ENCODE results near the gene COPS7B. TPM values are rescaled to one million over a fixed set of nuclear protein-coding genes. Genes with fewer than 3 reads are reported as not detected.

COPS7B gene
- total and polyA plus RNA-seq, 10 donors = 18.2 to 55.1 (median 32.9) TPM

DNA sequence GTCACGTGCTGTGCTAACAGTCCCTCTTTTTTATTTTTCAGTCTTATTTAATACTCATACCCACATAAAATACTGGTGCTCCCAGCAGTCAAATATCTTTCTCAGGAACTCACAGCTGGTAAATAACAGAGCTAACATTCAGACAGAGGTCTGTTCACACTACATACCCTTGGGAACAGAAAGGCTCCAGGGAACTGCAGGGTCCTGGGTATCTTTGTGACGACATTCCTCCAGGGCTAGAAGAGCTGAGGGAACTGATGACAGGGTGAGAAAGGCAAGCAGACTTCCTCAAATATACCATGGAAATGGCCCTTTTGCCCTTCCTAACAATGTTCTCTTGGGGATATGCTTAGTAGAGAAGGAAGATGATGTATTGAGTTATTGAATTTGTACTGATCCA lies 24.5 kb upstream of the COPS7B start:
- intact Hi-C loops (cut with DNase I; ENCODE audit: low total_unique reads) = no loop called here
- H3K4me3 ChIP-seq = no peak overlapping the region
- WGBS, 5 donors = 85 to 92% (median 88%) methylated on average over 2 of the region's 2 CpGs
- H3K27me3 ChIP-seq (replicated peaks in 1 of 7) = no peaks in the 10 kb centered on the region
- no peak for DNase-seq
- H3K9me3 ChIP-seq = no peaks in the 10 kb centered on the region
- TF ChIP-seq, protein P1, sequence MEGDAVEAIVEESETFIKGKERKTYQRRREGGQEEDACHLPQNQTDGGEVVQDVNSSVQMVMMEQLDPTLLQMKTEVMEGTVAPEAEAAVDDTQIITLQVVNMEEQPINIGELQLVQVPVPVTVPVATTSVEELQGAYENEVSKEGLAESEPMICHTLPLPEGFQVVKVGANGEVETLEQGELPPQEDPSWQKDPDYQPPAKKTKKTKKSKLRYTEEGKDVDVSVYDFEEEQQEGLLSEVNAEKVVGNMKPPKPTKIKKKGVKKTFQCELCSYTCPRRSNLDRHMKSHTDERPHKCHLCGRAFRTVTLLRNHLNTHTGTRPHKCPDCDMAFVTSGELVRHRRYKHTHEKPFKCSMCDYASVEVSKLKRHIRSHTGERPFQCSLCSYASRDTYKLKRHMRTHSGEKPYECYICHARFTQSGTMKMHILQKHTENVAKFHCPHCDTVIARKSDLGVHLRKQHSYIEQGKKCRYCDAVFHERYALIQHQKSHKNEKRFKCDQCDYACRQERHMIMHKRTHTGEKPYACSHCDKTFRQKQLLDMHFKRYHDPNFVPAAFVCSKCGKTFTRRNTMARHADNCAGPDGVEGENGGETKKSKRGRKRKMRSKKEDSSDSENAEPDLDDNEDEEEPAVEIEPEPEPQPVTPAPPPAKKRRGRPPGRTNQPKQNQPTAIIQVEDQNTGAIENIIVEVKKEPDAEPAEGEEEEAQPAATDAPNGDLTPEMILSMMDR (IDR thresholded peaks at IDR 0.05 in 8 of 11, conservative IDR thresholded peaks at IDR 0.05 in 3 of 11) = no peak
- TF ChIP-seq POLR2AphosphoS5 (IDR thresholded peaks at IDR 0.05) (no peak), POLR2A (IDR thresholded peaks at IDR 0.05) (no peak)
- peaks cover 0 to 20% (median 5%) of the 10 kb centered on the region in 6 donors for H3K4me1 ChIP-seq
- H3K27ac ChIP-seq = no peak overlapping the region
- peaks cover 0 to 10% (median 0%) of the 10 kb centered on the region in 6 donors for H3K36me3 ChIP-seq

DNA sequence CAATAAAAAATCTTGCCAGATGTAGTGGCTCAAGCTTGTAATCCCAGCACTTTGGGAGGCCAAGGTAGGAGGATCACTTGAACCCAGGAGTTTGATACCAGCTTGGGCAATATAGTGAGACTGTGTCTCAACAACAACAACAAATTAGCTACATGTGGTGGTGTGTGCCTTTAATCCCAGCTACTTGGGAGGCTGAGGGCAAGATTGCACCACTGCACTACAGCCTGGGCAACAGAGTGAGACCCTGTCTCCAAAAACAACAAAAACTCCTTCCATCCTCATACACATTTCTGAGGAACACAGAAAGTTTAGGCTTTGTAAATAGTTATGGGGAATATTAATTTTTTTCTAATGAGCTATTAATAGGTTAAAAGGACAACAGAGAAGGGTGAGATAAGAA lies 22.1 kb upstream of the COPS7B start:
- Histone ChIP-seq H3K4me1 (peaks cover 0 to 20% (median 5%) of the 10 kb centered on the region in 6 donors), H3K36me3 (peaks cover 0 to 10% (median 0%) of the 10 kb centered on the region in 6 donors), H3K27ac (no peak overlapping the region), H3K27me3 (replicated peaks in 1 of 7) (no peaks in the 10 kb centered on the region), H3K4me3 (no peak overlapping the region), H3K9me3 (no peaks in the 10 kb centered on the region)
- intact Hi-C loops (cut with DNase I; ENCODE audit: low total_unique reads) = no loop called here
- TF ChIP-seq, protein P1 (IDR thresholded peaks at IDR 0.05 in 8 of 11, conservative IDR thresholded peaks at IDR 0.05 in 3 of 11) = no peak
- TF ChIP-seq POLR2A (IDR thresholded peaks at IDR 0.05) (no peak), POLR2AphosphoS5 (IDR thresholded peaks at IDR 0.05) (no peak)
- DNase-seq = no peak

DNA sequence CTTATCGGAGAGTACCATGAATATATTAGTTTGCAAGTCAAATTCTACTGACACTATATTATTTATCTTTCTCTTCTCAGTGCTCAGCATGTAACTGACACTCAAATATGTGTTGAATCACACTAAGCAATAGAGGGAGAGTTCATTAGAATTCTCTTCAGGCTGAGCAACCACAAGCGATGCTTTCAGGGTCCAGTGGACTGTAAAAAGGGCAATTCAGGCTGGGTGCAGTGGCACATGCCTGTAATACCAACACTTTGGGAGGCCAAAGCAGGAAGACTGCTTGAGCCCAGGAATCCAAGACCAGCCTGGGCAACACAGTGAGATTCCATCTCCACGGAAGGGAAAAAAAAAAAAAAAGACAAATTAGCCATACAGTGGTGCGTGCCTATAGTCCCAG lies 21.5 kb upstream of the COPS7B start:
- no peak overlapping the region for H3K4me3 ChIP-seq
- TF ChIP-seq, protein P1 (IDR thresholded peaks at IDR 0.05 in 8 of 11, conservative IDR thresholded peaks at IDR 0.05 in 3 of 11) = no peak
- TF ChIP-seq POLR2A (IDR thresholded peaks at IDR 0.05) (no peak), POLR2AphosphoS5 (IDR thresholded peaks at IDR 0.05) (no peak)
- intact Hi-C loops (cut with DNase I; ENCODE audit: low total_unique reads) = no loop called here
- no peaks in the 10 kb centered on the region for H3K9me3 ChIP-seq
- 81 to 96% (median 92%) methylated on average over 4 of the region's 4 CpGs for WGBS, 5 donors
- DNase-seq = no peak
- peaks cover 0 to 20% (median 5%) of the 10 kb centered on the region in 6 donors for H3K4me1 ChIP-seq
- no peaks in the 10 kb centered on the region for H3K27me3 ChIP-seq (replicated peaks in 1 of 7)
- peaks cover 0 to 10% (median 0%) of the 10 kb centered on the region in 6 donors for H3K36me3 ChIP-seq
- no peak overlapping the region for H3K27ac ChIP-seq

DNA sequence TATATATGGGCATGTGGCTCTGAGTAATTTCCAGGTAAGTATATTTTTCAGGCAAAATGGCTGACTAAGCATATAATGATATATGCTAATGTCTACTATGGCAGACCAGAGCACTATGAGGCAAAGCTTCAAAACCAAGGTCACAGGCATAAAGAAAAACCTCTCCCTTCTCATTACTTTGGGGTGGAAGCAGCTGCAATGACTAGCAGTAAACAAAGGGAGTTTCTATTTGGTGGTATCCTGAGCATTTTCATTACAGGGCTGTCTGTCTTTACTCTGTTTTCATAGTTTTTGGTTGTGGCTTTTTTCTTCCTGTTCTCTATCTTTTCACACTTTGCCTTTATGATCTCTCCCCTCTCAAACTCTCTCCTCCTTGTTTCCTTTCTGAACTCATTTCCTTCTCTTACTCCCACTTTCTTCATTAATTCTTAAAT lies 20.7 kb upstream of the COPS7B start:
- Histone ChIP-seq H3K9me3 (no peaks in the 10 kb centered on the region), H3K36me3 (peaks cover 0 to 9% (median 0%) of the 10 kb centered on the region in 6 donors), H3K4me1 (peaks cover 0 to 20% (median 5%) of the 10 kb centered on the region in 6 donors), H3K27me3 (replicated peaks in 1 of 7) (no peaks in the 10 kb centered on the region), H3K4me3 (no peak overlapping the region), H3K27ac (no peak overlapping the region)
- intact Hi-C loops (cut with DNase I; ENCODE audit: low total_unique reads) = no loop called here
- TF ChIP-seq POLR2A (IDR thresholded peaks at IDR 0.05) (no peak), POLR2AphosphoS5 (IDR thresholded peaks at IDR 0.05) (no peak)
- TF ChIP-seq, protein P1 (IDR thresholded peaks at IDR 0.05 in 8 of 11, conservative IDR thresholded peaks at IDR 0.05 in 3 of 11) = no peak
- no peak for DNase-seq

All from spleen (tissue), 11 donors.